Cardiac atrium fibroblast (primary cell): ENCODE measurements around the gene DYNLL1. TPM values are rescaled to one million over a fixed set of nuclear protein-coding genes. Genes with fewer than 3 reads are reported as not detected.

ENCODE experiments used
- total RNA-seq: library from RNA; depleted of rRNA; stranded (reverse); fragments of >200 nt; gene quantifications from 2 replicates; pipeline ENCODE4 v1.2.3, GENCODE V29; 2015

The DYNLL1 gene
- 292 and 308 TPM in 2 replicates for total RNA-seq

GRCh38 chr12:120495731-120496412, at the start of gene DYNLL1:
DYNLL1 (plus strand) TSS chr12:120496113; CDS start chr12:120496422, 309 bp downstream.

GRCh38 chr12:120469450-120470149, 26.3 kb upstream of the DYNLL1 start, which contains the start of gene SRSF9:
SRSF9 (minus strand) TSS chr12:120469748; CDS start chr12:120469609, 139 bp downstream.

GRCh38 chr12:120528861-120529525, 33.1 kb downstream of the DYNLL1 start, which contains the start of gene COQ5:
COQ5 (minus strand) TSS chr12:120529158; CDS start chr12:120529141, 17 bp downstream.

GRCh38 chr12:120534203-120534702, 38.3 kb downstream of the DYNLL1 start, which contains the start of gene RNF10:
RNF10 (plus strand) TSS chr12:120534356; CDS start chr12:120534812, 456 bp downstream.

Other genes starting within 250 kb of the DYNLL1 start
- 78.2 and 84.7 TPM in 2 replicates for gene PXN, start 230.4 kb upstream of the DYNLL1 start, total RNA-seq
- not detected in 2 replicates for gene RNU4-2, start 204.2 kb upstream of the DYNLL1 start, total RNA-seq
- not detected in 2 replicates for gene RNU4-1, start 202.9 kb upstream of the DYNLL1 start, total RNA-seq
- gene SIRT4, start 193.8 kb upstream of the DYNLL1 start, total RNA-seq: 1.1 TPM in 2 replicates
- not detected in 2 replicates for gene PLA2G1B, start 168.3 kb upstream of the DYNLL1 start, total RNA-seq
- 1.5 TPM in 1 of 2 replicates, not detected in the other for gene MSI1, start 126.9 kb upstream of the DYNLL1 start, total RNA-seq
- 390 and 440 TPM in 2 replicates for gene COX6A1, start 58.0 kb upstream of the DYNLL1 start, total RNA-seq
- gene TRIAP1, start 49.7 kb upstream of the DYNLL1 start, total RNA-seq: 34.7 and 39.9 TPM in 2 replicates
- 15.5 and 19.0 TPM in 2 replicates for gene GATC, start 49.7 kb upstream of the DYNLL1 start, total RNA-seq
- 59.9 and 75.5 TPM in 2 replicates for gene SRSF9, start 26.4 kb upstream of the DYNLL1 start, total RNA-seq
- 16.8 and 24.9 TPM in 2 replicates for gene COQ5, start 33.0 kb downstream of the DYNLL1 start, total RNA-seq
- 77.6 and 82.1 TPM in 2 replicates for gene RNF10, start 38.2 kb downstream of the DYNLL1 start, total RNA-seq
- 20.7 and 28.0 TPM in 2 replicates for gene POP5, start 85.3 kb downstream of the DYNLL1 start, total RNA-seq
- gene CABP1, start 144.5 kb downstream of the DYNLL1 start, total RNA-seq: 0.81 and 2.9 TPM in 2 replicates
- 70.2 and 85.1 TPM in 2 replicates for gene MLEC, start 191.0 kb downstream of the DYNLL1 start, total RNA-seq
- gene UNC119B, start 214.3 kb downstream of the DYNLL1 start, total RNA-seq: 12.8 and 18.6 TPM in 2 replicates
- 11.7 and 22.4 TPM in 2 replicates for gene ACADS, start 229.7 kb downstream of the DYNLL1 start, total RNA-seq